ENCODE measurements around the gene ACSL4.
A peak's percentile ranks its signal among the peaks of the same experiment; 100 is the strongest.
"Not testable (repeated sequence)": the region's sequence is repeated elsewhere in the genome, so short reads cannot be mapped to it uniquely, and the experiment has no call there.

Gene ACSL4

GRCh38 chrX:109732807-109733612 lies at the start of gene ACSL4:
Gene ACSL4, minus strand, starts transcription at chrX:109733257. Its CDS starts 49,894 bp downstream, at chrX:109683363.
- peak in 1 of 2 experiments; percentile 44 for DNase-seq

- DNase-seq, result no peak
Observed at GRCh38 chrX:109777749-109778148, 44.7 kb upstream of the ACSL4 start.

GRCh38 chrX:109776986-109777385 lies 43.9 kb upstream of the ACSL4 start:
- no peak for DNase-seq

- no peak for DNase-seq
Observed at GRCh38 chrX:109776432-109776831, 43.4 kb upstream of the ACSL4 start.

- no peak for DNase-seq
Observed at GRCh38 chrX:109775386-109775785, 42.3 kb upstream of the ACSL4 start.

- no peak for DNase-seq
Observed at GRCh38 chrX:109774706-109775105, 41.6 kb upstream of the ACSL4 start.

- no peak for DNase-seq
Observed at GRCh38 chrX:109774136-109774535, 41.1 kb upstream of the ACSL4 start.

- no peak for DNase-seq
Observed at GRCh38 chrX:109773374-109773773, 40.3 kb upstream of the ACSL4 start.

GRCh38 chrX:109770780-109771179 lies 37.7 kb upstream of the ACSL4 start:
- DNase-seq, result no peak

- DNase-seq, result no peak
Observed at GRCh38 chrX:109760922-109761250, 27.8 kb upstream of the ACSL4 start.

- DNase-seq, result no peak
Observed at GRCh38 chrX:109760209-109760921, 27.3 kb upstream of the ACSL4 start.

GRCh38 chrX:109753256-109753655 lies 20.2 kb upstream of the ACSL4 start:
- DNase-seq, result no peak

- no peak for DNase-seq
Observed at GRCh38 chrX:109751698-109752097, 18.6 kb upstream of the ACSL4 start.

GRCh38 chrX:109749207-109749606 lies 16.1 kb upstream of the ACSL4 start:
- DNase-seq, result no peak

- no peak for DNase-seq
Observed at GRCh38 chrX:109747681-109748080, 14.6 kb upstream of the ACSL4 start.

- no peak for DNase-seq
Observed at GRCh38 chrX:109742722-109743121, 9.7 kb upstream of the ACSL4 start.

- not testable (repeated sequence) for DNase-seq
Observed at GRCh38 chrX:109740896-109741295, 7.8 kb upstream of the ACSL4 start.

- DNase-seq, result no peak
Observed at GRCh38 chrX:109740433-109740809, 7.4 kb upstream of the ACSL4 start.

- no peak for DNase-seq
Observed at GRCh38 chrX:109739625-109740432, 6.8 kb upstream of the ACSL4 start.

GRCh38 chrX:109735202-109735744 lies 2.2 kb upstream of the ACSL4 start:
- DNase-seq, result no peak

GRCh38 chrX:109733613-109734083 lies 591 bp upstream of the ACSL4 start:
- DNase-seq, result no peak

GRCh38 chrX:109732017-109732801 lies 848 bp downstream of the ACSL4 start:
- DNase-seq, result no peak
